NCI-H2107 (cell line): ENCODE results near the gene ENOX1.

ENCODE experiments used
- DNase-seq: peaks from one replicate; lab custom pipeline; 2025; lab: John Stamatoyannopoulos, UW

Gene ENOX1

GRCh38 chr13:43387880-43388279, 398.9 kb downstream of the ENOX1 start:
- no peak for DNase-seq

- DNase-seq: no peak
Measured at GRCh38 chr13:43383498-43384165, 403.1 kb downstream of the ENOX1 start.

- no peak for DNase-seq
Measured at GRCh38 chr13:43379738-43380137, 407.0 kb downstream of the ENOX1 start.

GRCh38 chr13:43377973-43378372, 408.8 kb downstream of the ENOX1 start:
- no peak for DNase-seq

GRCh38 chr13:43377149-43377548, 409.6 kb downstream of the ENOX1 start:
- no peak for DNase-seq

GRCh38 chr13:43376596-43376995, 410.2 kb downstream of the ENOX1 start:
- DNase-seq: no peak

- no peak for DNase-seq
Measured at GRCh38 chr13:43375797-43376465, 410.8 kb downstream of the ENOX1 start.

- no peak for DNase-seq
Measured at GRCh38 chr13:43374621-43375020, 412.2 kb downstream of the ENOX1 start.

GRCh38 chr13:43373400-43373799, 413.4 kb downstream of the ENOX1 start:
- DNase-seq: no peak

GRCh38 chr13:43370842-43371241, 415.9 kb downstream of the ENOX1 start:
- no peak for DNase-seq

GRCh38 chr13:43369319-43369718, 417.5 kb downstream of the ENOX1 start:
- no peak for DNase-seq

- no peak for DNase-seq
Measured at GRCh38 chr13:43368003-43368402, 418.8 kb downstream of the ENOX1 start.

- DNase-seq: no peak
Measured at GRCh38 chr13:43365039-43365344, 421.8 kb downstream of the ENOX1 start.

- DNase-seq: no peak
Measured at GRCh38 chr13:43364210-43365038, 422.3 kb downstream of the ENOX1 start.

- DNase-seq: no peak
Measured at GRCh38 chr13:43363156-43363953, 423.4 kb downstream of the ENOX1 start.

- no peak for DNase-seq
Measured at GRCh38 chr13:43362556-43362955, 424.2 kb downstream of the ENOX1 start.

- no peak for DNase-seq
Measured at GRCh38 chr13:43360892-43361610, 425.7 kb downstream of the ENOX1 start.

GRCh38 chr13:43360171-43360570, 426.6 kb downstream of the ENOX1 start:
- no peak for DNase-seq

- DNase-seq: no peak
Measured at GRCh38 chr13:43359536-43359935, 427.2 kb downstream of the ENOX1 start.

GRCh38 chr13:43357564-43357963, 429.2 kb downstream of the ENOX1 start:
- DNase-seq: no peak

GRCh38 chr13:43356567-43356966, 430.2 kb downstream of the ENOX1 start:
- peak; percentile 1 for DNase-seq

GRCh38 chr13:43355774-43356173, 431.0 kb downstream of the ENOX1 start:
- DNase-seq: no peak
